Gastroesophageal sphincter (tissue), 4 donors: ENCODE results near the gene RAE1. TPM values are rescaled to one million over a fixed set of nuclear protein-coding genes. Genes with fewer than 3 reads are reported as not detected.

Experiments
- ATAC-seq: fragments of 150-250 bp; one replicate; pipeline ENCODE4 v1.9.1; 2016; ENCODE audit warnings: mild to moderate bottlenecking, moderate library complexity
- H3K27ac ChIP-seq, 4 donors: fragments of 200-600 bp; sonication (generic) in 3 of 4; 1 replicate in 3 of 4; 2 replicates in 1 of 4; pipeline ENCODE4 v1.5.1; 2016 to 2019
- H3K27me3 ChIP-seq: fragments of 200-600 bp; sonication (generic); one replicate; pipeline ENCODE4 v1.5.1; 2019
- H3K36me3 ChIP-seq, 2 donors: fragments of 200-600 bp; sonication (generic); one replicate each; pipeline ENCODE4 v1.5.1; 2019; ENCODE audit warnings: control low read depth in 1 of 2
- H3K4me1 ChIP-seq, 3 donors: fragments of 200-600 bp; sonication (generic); 1 replicate in 2 of 3; 2 replicates in 1 of 3; pipeline ENCODE4 v1.5.1; 2016 to 2019; ENCODE audit warnings: control low read depth in 2 of 3
- H3K4me3 ChIP-seq, 2 donors: fragments of 200-600 bp; sonication (generic); one replicate each; pipeline ENCODE4 v1.5.1; 2019; ENCODE audit warnings: mild to moderate bottlenecking in 1 of 2, moderate library complexity in 1 of 2
- H3K9me3 ChIP-seq, 3 donors: fragments of 200-600 bp; sonication (generic); one replicate each; pipeline ENCODE4 v1.5.1; 2017 to 2019; ENCODE audit warnings: control low read depth in 2 of 3
- CTCF ChIP-seq, 4 experiments: fragments of 200-600 bp in 2 of 4; fragments of 450-650 bp in 2 of 4; sonication (generic) in 1 of 4; IDR thresholded peaks; one replicate each; pipeline ENCODE4 v1.5.1; 2017 to 2019; ENCODE audit warnings: antibody characterized with exemption in 4 of 4, mild to moderate bottlenecking in 2 of 4, moderate library complexity in 2 of 4
- EP300 ChIP-seq: sonication (generic); formaldehyde crosslinking; IDR thresholded peaks from one replicate; pipeline ENCODE4 v1.6.1; 2017; ENCODE audit warnings: antibody characterized with exemption, mild to moderate bottlenecking
- POLR2A ChIP-seq, 2 donors: fragments of 450-650 bp; IDR thresholded peaks; one replicate each; pipeline ENCODE4 v1.6.1; 2017; ENCODE audit warnings: antibody characterized with exemption in 2 of 2, mild to moderate bottlenecking in 2 of 2, moderate library complexity in 1 of 2
- POLR2AphosphoS5 ChIP-seq: sonication (generic); formaldehyde crosslinking; IDR thresholded peaks from one replicate; pipeline ENCODE4 v1.6.1; 2017; ENCODE audit warnings: antibody characterized with exemption
- WGBS, 2 donors: methylation state at CpG; one replicate each; pipeline ENCODE4 v1.1.5; 2018; ENCODE audit warnings: low coverage in 1 of 2; 5-methylcytosine and 5-hydroxymethylcytosine counted together
- total RNA-seq, 4 donors: library from RNA; depleted of rRNA; stranded (reverse); fragments of >200 nt; gene quantifications; one replicate each; pipeline ENCODE4 v1.1.0, GENCODE V29; 2016

RAE1 gene
- total RNA-seq, 4 donors from 2014 or later, result 16.5 to 30.4 (median 25.1) TPM

- no peak for ATAC-seq
- Histone ChIP-seq H3K4me3 (no peak overlapping the region), H3K4me1 (peaks cover 3 to 100% (median 55%) of the 10 kb centered on the region in 3 donors), H3K27me3 (no peaks in the 10 kb centered on the region), H3K27ac (peak overlapping the region; percentile 5 to 95 (median 94)), H3K9me3 (no peaks in the 10 kb centered on the region), H3K36me3 (peaks cover 0 to 91% of the 10 kb centered on the region in 2 donors)
- WGBS, 2 donors, result 85% methylated on average over 5 of the region's 11 CpGs; no CpG with 5 or more reads in 1 of the 2 donors
- no peak for TF ChIP-seq EP300
- TF ChIP-seq POLR2AphosphoS5, result no peak
- TF ChIP-seq POLR2A (IDR thresholded peaks at IDR 0.05), result no peak
Measured at GRCh38 chr20:57404006-57404405, 53.0 kb downstream of the RAE1 start.

GRCh38 chr20:57404419-57405072 lies 53.5 kb downstream of the RAE1 start:
- WGBS, 2 donors, result 20 to 65% methylated on average over 1 to 5 of the region's 22 CpGs
- ATAC-seq, result no peak
- no peaks in the 10 kb centered on the region for H3K9me3 ChIP-seq
- peaks cover 3 to 100% (median 53%) of the 10 kb centered on the region in 3 donors for H3K4me1 ChIP-seq
- no peaks in the 10 kb centered on the region for H3K27me3 ChIP-seq
- H3K4me3 ChIP-seq, result no peak overlapping the region
- peaks cover 0 to 96% of the 10 kb centered on the region in 2 donors for H3K36me3 ChIP-seq
- TF ChIP-seq POLR2AphosphoS5 (no peak), CTCF (IDR thresholded peaks at IDR 0.05) (no peak), EP300 (no peak), POLR2A (IDR thresholded peaks at IDR 0.05) (no peak)
- H3K27ac ChIP-seq, result peak overlapping the region; percentile 4 to 95 (median 94)

DNA sequence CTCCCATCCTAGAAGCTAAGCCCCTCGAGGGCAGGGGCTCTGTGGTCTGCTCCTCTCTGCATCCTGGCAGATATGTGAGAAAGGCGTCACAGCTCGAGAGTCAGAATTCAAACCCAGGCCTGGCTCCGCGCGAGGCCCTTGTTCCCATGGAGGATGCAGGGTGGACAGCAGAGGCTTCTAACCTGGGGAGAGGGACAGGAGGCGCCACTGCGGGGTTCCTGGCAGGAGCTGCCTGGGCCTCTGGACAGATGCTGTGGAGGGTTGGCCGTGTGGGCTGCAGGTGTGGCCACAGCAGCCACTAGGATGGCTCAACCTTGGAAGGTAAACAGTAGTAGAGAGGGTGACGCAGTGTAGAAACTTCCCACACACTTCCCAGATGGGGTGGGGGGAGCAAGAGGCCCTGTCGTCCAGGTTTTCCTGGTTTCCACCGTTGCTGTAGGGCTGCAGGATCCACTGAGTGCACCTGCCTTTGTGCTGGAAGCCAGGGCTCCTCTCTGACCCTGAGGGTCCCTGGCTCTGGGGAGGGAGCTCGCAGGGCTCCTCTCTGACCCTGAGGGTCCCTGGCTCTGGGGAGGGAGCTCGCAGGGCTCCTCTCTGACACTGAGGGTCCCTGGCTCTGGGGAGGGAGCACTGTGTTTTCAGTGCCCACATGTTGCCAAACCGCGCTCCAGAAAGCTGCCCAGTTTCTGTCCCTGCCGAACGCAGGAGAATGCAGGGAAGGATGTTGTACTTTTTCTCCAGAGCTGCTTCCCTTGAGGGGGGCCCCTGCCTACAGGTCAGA lies 54.4 kb downstream of the RAE1 start:
- ATAC-seq, result no peak
- H3K4me3 ChIP-seq, result no peak overlapping the region
- no peaks in the 10 kb centered on the region for H3K9me3 ChIP-seq
- no peaks in the 10 kb centered on the region for H3K27me3 ChIP-seq
- no CpG with 5 or more reads among the region's 18 CpGs for WGBS, 2 donors
- H3K4me1 ChIP-seq, result peaks cover 3 to 100% (median 48%) of the 10 kb centered on the region in 3 donors
- TF ChIP-seq CTCF (IDR thresholded peaks at IDR 0.05) (no peak), EP300 (no peak), POLR2A (IDR thresholded peaks at IDR 0.05) (no peak), POLR2AphosphoS5 (no peak)
- peaks cover 0 to 97% of the 10 kb centered on the region in 2 donors for H3K36me3 ChIP-seq
- H3K27ac ChIP-seq, result peak overlapping the region in 3 of 4 donors; percentile 94 to 95 (median 94)

DNA sequence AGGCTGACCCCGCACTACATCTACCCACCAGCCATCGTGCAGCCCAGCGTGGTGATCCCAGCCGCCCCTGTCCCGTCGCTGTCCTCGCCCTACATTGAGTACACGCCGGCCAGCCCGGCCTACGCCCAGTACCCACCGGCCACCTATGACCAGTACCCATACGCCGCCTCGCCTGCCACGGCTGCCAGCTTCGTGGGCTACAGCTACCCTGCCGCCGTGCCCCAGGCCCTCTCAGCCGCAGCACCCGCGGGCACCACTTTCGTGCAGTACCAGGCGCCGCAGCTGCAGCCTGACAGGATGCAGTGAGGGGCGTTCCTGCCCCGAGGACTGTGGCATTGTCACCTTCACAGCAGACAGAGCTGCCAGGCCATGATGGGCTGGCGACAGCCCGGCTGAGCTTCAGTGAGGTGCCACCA lies 56.5 kb downstream of the RAE1 start:
- H3K27me3 ChIP-seq, result no peaks in the 10 kb centered on the region
- WGBS, 2 donors, result 82% methylated on average over 20 of the region's 29 CpGs; no CpG with 5 or more reads in 1 of the 2 donors
- no peak for ATAC-seq
- no peaks in the 10 kb centered on the region for H3K9me3 ChIP-seq
- H3K27ac ChIP-seq, result peak overlapping the region; percentile 4 to 95 (median 90)
- H3K4me1 ChIP-seq, result peaks cover 0 to 98% (median 29%) of the 10 kb centered on the region in 3 donors
- H3K36me3 ChIP-seq, result peaks cover 0 to 76% of the 10 kb centered on the region in 2 donors
- H3K4me3 ChIP-seq, result no peak overlapping the region
- TF ChIP-seq POLR2AphosphoS5, result no peak
- no peak for TF ChIP-seq POLR2A (IDR thresholded peaks at IDR 0.05)
- no peak for TF ChIP-seq CTCF (IDR thresholded peaks at IDR 0.05)
- TF ChIP-seq EP300, result no peak

DNA sequence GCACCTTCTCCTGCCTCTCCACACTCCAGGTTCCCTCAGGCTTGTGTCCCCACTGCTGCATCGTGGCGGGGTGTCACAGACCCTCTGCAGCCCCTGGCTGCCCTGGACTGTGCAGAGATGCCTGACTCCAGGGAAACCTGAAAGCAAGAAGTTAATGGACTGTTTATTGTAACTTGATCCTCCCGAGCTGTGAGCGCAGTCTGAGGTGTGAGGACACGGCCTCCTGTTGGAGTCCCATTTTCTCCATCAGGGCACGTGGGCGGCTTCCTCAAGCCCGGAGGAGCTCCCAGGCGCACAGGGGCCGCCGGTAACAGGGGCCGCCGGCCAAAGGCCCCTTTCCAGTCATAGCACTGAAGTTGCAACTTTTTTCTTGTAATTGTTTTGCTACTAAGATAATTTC lies 57.1 kb downstream of the RAE1 start:
- 10 to 38% methylated on average over 2 to 9 of the region's 13 CpGs for WGBS, 2 donors
- Histone ChIP-seq H3K4me3 (no peak overlapping the region), H3K36me3 (peaks cover 0 to 70% of the 10 kb centered on the region in 2 donors), H3K27me3 (no peaks in the 10 kb centered on the region), H3K27ac (peak overlapping the region; percentile 54 to 95 (median 90)), H3K4me1 (peaks cover 0 to 94% (median 27%) of the 10 kb centered on the region in 3 donors), H3K9me3 (no peaks in the 10 kb centered on the region)
- peak; percentile 41 for TF ChIP-seq POLR2AphosphoS5
- TF ChIP-seq EP300, result no peak
- peak; percentile 16 for ATAC-seq
